Neural progenitor cell (in vitro differentiated cells): ENCODE measurements around the gene PLXNA4.

Experiments used
- CTCF ChIP-seq: fragments of 200-600 bp; sonication (generic); IDR thresholded peaks from 2 replicates; pipeline ENCODE4 v1.5.1; 2017; ENCODE audit warnings: antibody characterized with exemption, mild to moderate bottlenecking
- EZH2 ChIP-seq: fragments of 200-600 bp; sonication (generic); IDR thresholded peaks from 2 replicates; pipeline ENCODE4 v1.6.1; 2017; ENCODE audit warnings: antibody characterized with exemption, mild to moderate bottlenecking, moderate library complexity

- TF ChIP-seq CTCF (peak; percentile 51), EZH2 (peak; percentile 36)
These were observed 1.2 kb upstream of the PLXNA4 start for GRCh38 chr7:132577206-132578049.
